NCI-H128 (cell line): ENCODE results near the gene MT1M.
"Not testable (repeated sequence)": the region's sequence is repeated elsewhere in the genome, so short reads cannot be mapped to it uniquely, and the experiment has no call there.

Experiments
- DNase-seq: peaks from one replicate; lab custom pipeline; 2025; ENCODE audit not compliant: unreplicated experiment; lab: John Stamatoyannopoulos, UW

MT1M gene

GRCh38 chr16:56608043-56608875, 24.2 kb upstream of the MT1M start, which contains the start of gene MT2A:
TSS of gene MT2A (plus strand) at chr16:56608584. CDS start at chr16:56608656, 72 bp downstream.
- peak; percentile 58 for DNase-seq

- DNase-seq = no peak
These were observed 23.5 kb upstream of the MT1M start for GRCh38 chr16:56608876-56609462.

GRCh38 chr16:56609463-56609921, 23.0 kb upstream of the MT1M start:
- no peak for DNase-seq

- no peak for DNase-seq
These were observed 22.3 kb upstream of the MT1M start for GRCh38 chr16:56610017-56610608.

- no peak for DNase-seq
These were observed 21.8 kb upstream of the MT1M start for GRCh38 chr16:56610609-56611111.

- no peak for DNase-seq
These were observed 21.1 kb upstream of the MT1M start for GRCh38 chr16:56611281-56611833.

GRCh38 chr16:56613706-56614105, 18.8 kb upstream of the MT1M start:
- DNase-seq = no peak

GRCh38 chr16:56614549-56614991, 17.9 kb upstream of the MT1M start:
- no peak for DNase-seq

- DNase-seq = no peak
These were observed 17.1 kb upstream of the MT1M start for GRCh38 chr16:56615353-56615752.

GRCh38 chr16:56616608-56617211, 15.7 kb upstream of the MT1M start:
- no peak for DNase-seq

- DNase-seq = no peak
These were observed 15.0 kb upstream of the MT1M start for GRCh38 chr16:56617212-56618085.

- no peak for DNase-seq
These were observed 14.3 kb upstream of the MT1M start for GRCh38 chr16:56618138-56618537.

GRCh38 chr16:56620339-56620897, 12.0 kb upstream of the MT1M start:
- no peak for DNase-seq

GRCh38 chr16:56621665-56622445, 10.6 kb upstream of the MT1M start:
- DNase-seq = not testable (repeated sequence)

GRCh38 chr16:56623184-56623583, 9.3 kb upstream of the MT1M start:
- DNase-seq = not testable (repeated sequence)

GRCh38 chr16:56623637-56624036, 8.8 kb upstream of the MT1M start:
- no peak for DNase-seq

- DNase-seq = no peak
These were observed 7.1 kb upstream of the MT1M start, which contains the start of gene MT1E for GRCh38 chr16:56625140-56625942. TSS of gene MT1E (plus strand) at chr16:56625781. CDS start at chr16:56625852, 71 bp downstream.
